Daoy (cell line): ENCODE data around the gene EIF4G3. TPM values are rescaled to one million over a fixed set of nuclear protein-coding genes. Genes with fewer than 3 reads are reported as not detected.
"Not testable (repeated sequence)": the region's sequence is repeated elsewhere in the genome, so short reads cannot be mapped to it uniquely, and the experiment has no call there.

ENCODE experiments used
- DNase-seq: peaks from one replicate; pipeline ENCODE4 v3.0.0-alpha.2; 2015; ENCODE audit warnings: low read depth
- total RNA-seq: library from RNA; depleted of rRNA; stranded (reverse); fragments of >200 nt; shearing (Covaris generic); gene quantifications from 2 replicates; pipeline ENCODE4 v1.2.3, GENCODE V29; 2014; rRNA removed

Gene EIF4G3, protein sequence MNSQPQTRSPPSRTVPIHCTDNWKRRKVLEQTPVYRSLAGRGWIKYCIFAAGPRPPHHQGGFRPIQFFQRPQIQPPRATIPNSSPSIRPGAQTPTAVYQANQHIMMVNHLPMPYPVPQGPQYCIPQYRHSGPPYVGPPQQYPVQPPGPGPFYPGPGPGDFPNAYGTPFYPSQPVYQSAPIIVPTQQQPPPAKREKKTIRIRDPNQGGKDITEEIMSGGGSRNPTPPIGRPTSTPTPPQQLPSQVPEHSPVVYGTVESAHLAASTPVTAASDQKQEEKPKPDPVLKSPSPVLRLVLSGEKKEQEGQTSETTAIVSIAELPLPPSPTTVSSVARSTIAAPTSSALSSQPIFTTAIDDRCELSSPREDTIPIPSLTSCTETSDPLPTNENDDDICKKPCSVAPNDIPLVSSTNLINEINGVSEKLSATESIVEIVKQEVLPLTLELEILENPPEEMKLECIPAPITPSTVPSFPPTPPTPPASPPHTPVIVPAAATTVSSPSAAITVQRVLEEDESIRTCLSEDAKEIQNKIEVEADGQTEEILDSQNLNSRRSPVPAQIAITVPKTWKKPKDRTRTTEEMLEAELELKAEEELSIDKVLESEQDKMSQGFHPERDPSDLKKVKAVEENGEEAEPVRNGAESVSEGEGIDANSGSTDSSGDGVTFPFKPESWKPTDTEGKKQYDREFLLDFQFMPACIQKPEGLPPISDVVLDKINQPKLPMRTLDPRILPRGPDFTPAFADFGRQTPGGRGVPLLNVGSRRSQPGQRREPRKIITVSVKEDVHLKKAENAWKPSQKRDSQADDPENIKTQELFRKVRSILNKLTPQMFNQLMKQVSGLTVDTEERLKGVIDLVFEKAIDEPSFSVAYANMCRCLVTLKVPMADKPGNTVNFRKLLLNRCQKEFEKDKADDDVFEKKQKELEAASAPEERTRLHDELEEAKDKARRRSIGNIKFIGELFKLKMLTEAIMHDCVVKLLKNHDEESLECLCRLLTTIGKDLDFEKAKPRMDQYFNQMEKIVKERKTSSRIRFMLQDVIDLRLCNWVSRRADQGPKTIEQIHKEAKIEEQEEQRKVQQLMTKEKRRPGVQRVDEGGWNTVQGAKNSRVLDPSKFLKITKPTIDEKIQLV (N-terminal part only)
- 31.3 and 33.9 TPM in 2 replicates for total RNA-seq

GRCh38 chr1:21176586-21177555 lies at the start of gene EIF4G3:
TSS of gene EIF4G3 (minus strand) at chr1:21176897. CDS start at chr1:21002742, 174,155 bp downstream.
- DNase-seq: peak; percentile 98

GRCh38 chr1:21225065-21225464 lies 48.4 kb upstream of the EIF4G3 start:
- no peak for DNase-seq

GRCh38 chr1:21220815-21221214 lies 44.1 kb upstream of the EIF4G3 start:
- DNase-seq: no peak

GRCh38 chr1:21219674-21220073 lies 43.0 kb upstream of the EIF4G3 start:
- DNase-seq: no peak

GRCh38 chr1:21217812-21218596 lies 41.3 kb upstream of the EIF4G3 start:
- peak; percentile 55 for DNase-seq

GRCh38 chr1:21216835-21217811 lies 40.4 kb upstream of the EIF4G3 start:
- DNase-seq: peak; percentile 57

DNA sequence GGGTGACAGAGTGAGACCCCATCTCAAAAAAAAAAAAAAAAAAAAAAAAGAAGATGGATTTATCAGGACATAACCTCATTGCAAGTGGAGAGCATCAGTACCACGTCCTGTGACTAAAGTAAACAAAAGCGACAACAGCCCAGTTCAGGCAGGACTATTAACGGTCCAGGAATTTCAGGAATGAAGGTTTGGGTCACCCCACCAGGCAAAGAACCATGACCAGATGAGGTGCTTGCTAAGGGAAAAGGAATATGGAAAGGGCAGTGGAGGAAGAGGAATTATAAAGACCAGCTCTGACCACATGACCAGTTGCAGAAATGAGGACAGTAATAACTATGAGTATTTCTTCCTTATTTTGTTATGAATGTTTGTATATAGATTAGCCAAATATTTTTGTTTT lies 35.4 kb upstream of the EIF4G3 start:
- DNase-seq: no peak

- not testable (repeated sequence) for DNase-seq
Measured at GRCh38 chr1:21208137-21208700, 31.5 kb upstream of the EIF4G3 start.

DNA sequence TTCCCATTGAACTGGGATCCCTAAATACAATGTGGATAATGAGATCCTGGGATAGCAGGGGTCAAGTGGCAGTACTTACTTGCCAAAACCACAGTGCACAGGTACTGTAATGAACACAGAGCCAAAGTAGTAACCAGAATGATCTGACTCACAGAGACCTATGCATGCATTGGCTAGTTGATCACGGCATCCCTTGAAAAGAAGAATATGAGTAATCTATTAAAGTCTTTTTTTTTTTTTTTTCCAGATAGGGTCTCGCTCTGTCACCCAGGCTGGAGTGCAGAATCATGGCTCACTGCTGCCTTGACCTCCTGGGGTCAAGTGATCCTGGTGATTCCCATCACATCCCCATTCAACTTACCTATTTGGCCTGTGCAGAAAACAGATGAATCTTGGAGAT lies 29.4 kb upstream of the EIF4G3 start:
- peak; percentile 27 for DNase-seq

DNA sequence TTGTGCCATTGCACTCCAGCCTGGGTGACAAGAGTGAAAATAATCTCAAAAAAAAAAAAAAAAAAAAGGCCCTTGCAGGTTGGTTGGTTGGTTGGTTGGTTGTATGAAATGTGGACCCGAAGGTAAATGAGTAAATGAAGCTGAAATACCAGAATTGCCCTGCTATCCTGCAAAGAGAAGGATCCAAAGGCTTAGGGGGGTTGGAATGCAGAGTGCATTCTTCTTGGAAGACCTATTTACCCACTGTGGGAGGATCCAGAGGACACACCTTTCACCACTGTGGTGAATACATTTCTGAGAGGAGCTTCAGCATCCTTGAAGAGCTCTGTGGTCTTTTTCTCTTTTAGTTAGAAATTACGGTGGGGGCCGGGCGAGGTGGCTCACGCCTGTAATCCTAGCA lies 28.7 kb upstream of the EIF4G3 start:
- no peak for DNase-seq

GRCh38 chr1:21201650-21202049 lies 25.0 kb upstream of the EIF4G3 start:
- DNase-seq: no peak

DNA sequence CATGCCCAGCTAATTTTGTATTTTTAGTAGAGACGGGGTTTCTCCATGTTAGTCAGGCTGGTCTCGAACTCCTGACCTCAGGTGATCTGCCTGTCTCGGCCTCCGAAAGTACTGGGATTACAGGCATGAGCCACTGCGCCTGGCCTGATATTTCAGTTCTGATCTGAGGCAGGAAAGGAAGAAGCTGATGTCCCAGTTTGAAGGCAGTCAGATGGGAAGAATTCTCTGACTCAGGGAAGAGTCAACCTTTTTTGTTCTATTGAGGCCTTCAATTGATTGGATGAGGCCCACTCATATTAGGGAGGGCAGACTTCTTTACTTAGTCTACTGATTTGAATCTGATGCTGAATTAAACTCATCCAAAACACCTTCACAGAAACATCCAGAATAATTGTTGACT lies 24.5 kb upstream of the EIF4G3 start:
- DNase-seq: not testable (repeated sequence)

DNA sequence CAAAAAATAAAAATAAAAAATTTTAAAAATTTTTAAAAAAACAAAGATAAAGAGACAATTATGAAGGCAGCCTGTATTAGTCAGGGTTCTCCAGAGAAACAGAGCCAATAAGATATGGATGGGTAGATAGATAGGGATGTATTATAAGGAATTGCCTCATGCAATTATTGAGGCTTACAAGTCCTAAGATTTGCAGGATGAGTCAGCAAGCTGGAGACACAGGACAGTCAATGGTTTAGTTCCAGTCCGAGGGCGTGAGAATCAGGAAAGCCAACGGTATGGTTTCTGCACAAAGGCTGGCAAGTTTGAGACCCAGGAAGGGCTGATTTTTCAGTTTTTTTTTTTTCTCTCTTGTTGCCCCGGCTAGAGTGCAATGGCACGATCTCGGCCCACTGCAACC lies 24.1 kb upstream of the EIF4G3 start:
- peak; percentile 42 for DNase-seq

- DNase-seq: no peak
Measured at GRCh38 chr1:21198929-21199328, 22.2 kb upstream of the EIF4G3 start.

GRCh38 chr1:21192871-21193270 lies 16.2 kb upstream of the EIF4G3 start:
- no peak for DNase-seq

DNA sequence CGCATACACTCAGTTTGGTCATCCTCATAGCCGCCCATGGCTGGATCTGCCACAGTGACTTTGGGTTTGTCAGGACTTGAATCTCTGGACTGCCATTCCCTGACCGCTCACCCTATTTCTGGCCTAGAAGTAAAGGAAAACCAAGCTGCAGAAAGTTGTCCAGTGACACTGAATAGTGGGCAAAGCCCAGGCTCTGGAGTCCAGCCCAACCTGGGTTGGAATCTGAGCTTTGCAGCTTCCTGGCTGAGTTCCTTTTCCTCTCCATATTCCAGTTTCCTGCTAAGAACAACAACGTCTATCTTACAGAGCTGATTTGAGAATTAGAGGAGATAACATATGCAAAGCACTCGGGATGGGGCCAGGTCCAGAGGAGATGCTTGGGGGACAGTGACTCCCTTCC lies 15.6 kb upstream of the EIF4G3 start:
- no peak for DNase-seq

GRCh38 chr1:21190771-21191170 lies 14.1 kb upstream of the EIF4G3 start:
- not testable (repeated sequence) for DNase-seq

- DNase-seq: no peak
Measured at GRCh38 chr1:21189906-21190500, 13.3 kb upstream of the EIF4G3 start.
